ENCODE measurements around the gene NUP93.

DNA sequence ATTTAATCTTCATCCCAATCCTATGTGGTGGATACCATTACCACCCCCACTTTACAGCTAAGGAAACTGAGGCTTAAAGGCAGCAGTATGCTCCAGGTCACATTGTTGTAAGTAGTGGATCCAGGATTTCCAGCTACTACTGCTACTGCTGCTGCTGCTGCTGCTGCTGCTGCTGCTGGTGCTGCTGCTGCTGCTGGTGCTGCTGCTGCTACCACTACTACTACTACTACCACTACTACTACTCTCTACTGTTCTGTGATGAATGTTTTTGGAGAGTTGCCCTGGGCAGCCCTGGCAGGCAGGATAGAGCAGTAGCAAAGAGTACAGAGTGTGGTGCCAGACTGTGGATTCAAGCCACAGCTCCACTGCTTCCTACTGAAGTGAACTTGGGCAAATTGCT is 85.8 kb downstream of the NUP93 start:
- TF ChIP-seq, protein P1, sequence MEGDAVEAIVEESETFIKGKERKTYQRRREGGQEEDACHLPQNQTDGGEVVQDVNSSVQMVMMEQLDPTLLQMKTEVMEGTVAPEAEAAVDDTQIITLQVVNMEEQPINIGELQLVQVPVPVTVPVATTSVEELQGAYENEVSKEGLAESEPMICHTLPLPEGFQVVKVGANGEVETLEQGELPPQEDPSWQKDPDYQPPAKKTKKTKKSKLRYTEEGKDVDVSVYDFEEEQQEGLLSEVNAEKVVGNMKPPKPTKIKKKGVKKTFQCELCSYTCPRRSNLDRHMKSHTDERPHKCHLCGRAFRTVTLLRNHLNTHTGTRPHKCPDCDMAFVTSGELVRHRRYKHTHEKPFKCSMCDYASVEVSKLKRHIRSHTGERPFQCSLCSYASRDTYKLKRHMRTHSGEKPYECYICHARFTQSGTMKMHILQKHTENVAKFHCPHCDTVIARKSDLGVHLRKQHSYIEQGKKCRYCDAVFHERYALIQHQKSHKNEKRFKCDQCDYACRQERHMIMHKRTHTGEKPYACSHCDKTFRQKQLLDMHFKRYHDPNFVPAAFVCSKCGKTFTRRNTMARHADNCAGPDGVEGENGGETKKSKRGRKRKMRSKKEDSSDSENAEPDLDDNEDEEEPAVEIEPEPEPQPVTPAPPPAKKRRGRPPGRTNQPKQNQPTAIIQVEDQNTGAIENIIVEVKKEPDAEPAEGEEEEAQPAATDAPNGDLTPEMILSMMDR (IDR thresholded peaks at IDR 0.05 in 4 of 5, conservative IDR thresholded peaks at IDR 0.05 in 1 of 5): no peak
- no peak for TF ChIP-seq POLR2A (IDR thresholded peaks at IDR 0.05)
